ENCODE measurements around the gene ABCC4. TPM values are rescaled to one million over a fixed set of nuclear protein-coding genes. Genes with fewer than 3 reads are reported as not detected.

The ABCC4 gene
- total RNA-seq, 1 experiment from 2014 or later: 17.7 TPM

DNA sequence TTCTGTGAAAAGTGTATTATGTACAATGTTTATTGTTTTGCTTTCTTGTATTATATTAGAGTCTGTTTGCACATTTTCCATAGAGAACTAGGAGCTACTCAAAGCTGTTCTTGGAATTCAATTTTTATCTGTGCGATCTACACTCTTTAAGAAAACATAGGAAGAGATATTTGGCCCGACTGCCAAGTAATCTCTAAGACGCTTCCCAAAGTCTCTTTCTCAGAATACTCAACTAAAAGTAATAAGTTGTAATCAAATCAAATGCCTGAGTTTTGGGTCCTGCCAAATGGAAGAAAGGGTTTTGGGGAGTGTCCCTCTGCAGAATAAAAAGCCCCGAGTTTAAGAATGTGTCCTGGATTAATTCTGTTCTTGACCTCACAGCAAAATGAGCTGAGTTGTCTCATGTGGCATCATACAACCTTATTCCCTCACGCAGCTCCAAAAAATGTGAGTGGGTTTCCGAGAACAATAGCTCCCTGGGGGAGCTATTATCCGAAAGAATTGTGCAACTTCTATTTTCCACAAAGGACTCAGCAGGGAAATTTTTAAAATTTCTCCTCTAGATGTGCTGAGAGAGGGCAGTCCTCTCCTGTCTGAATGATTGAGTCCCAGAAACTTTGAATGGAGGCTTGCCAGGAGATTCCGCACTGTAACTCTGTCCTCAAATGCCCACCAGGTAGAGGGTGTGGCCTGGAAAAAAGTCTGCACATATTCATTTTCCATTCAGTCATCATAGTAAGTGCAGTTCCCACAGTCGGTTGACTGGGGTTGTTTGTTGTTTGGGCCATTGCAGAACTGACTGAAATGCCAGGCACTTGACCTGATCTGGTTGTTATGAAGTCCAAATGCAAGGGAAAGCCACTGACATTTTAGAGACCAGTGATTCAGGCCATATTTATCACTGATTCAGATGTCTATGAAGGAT, 309.0 kb downstream of the ABCC4 start:
- CTCF ChIA-PET: no interaction called here
- no TSS peak for BruUV-seq (replicated peaks)
- H3K9me3 ChIP-seq (ENCODE audit: low read length): no peaks in the 10 kb centered on the region
- no peaks in the 10 kb centered on the region for H3K9me2 ChIP-seq (replicated peaks; ENCODE audit: low read length)
- no peak overlapping the region for H3K4me3 ChIP-seq (ENCODE audit: low read length)
- no peaks in the 10 kb centered on the region for H3F3A ChIP-seq (ENCODE audit: low read length, unreplicated experiment)
- no peak overlapping the region for H2AFZ ChIP-seq (ENCODE audit: low read length)
- H3K27ac ChIP-seq (ENCODE audit: low read length): no peak overlapping the region
- no peaks in the 10 kb centered on the region for H3K36me3 ChIP-seq (ENCODE audit: low read depth, low read length)
- H3K4me2 ChIP-seq (ENCODE audit: low read length): no peak overlapping the region
- intact Hi-C loops (cut with micrococcal nuclease): no loop called here
- DNase-seq (no peak), ATAC-seq (no peak)
- no peak overlapping the region for H3K9ac ChIP-seq (ENCODE audit: low read length)
- no peaks in the 10 kb centered on the region for H3K27me3 ChIP-seq (ENCODE audit: low read length)
- TF ChIP-seq EZH2phosphoT487 (IDR thresholded peaks at IDR 0.05; ENCODE audit: borderline replicate concordance, low read length) (no peak), EZH2 (IDR thresholded peaks at IDR 0.05; ENCODE audit: low read length, unreplicated experiment) (no peak)
- TF ChIP-seq, protein P1, sequence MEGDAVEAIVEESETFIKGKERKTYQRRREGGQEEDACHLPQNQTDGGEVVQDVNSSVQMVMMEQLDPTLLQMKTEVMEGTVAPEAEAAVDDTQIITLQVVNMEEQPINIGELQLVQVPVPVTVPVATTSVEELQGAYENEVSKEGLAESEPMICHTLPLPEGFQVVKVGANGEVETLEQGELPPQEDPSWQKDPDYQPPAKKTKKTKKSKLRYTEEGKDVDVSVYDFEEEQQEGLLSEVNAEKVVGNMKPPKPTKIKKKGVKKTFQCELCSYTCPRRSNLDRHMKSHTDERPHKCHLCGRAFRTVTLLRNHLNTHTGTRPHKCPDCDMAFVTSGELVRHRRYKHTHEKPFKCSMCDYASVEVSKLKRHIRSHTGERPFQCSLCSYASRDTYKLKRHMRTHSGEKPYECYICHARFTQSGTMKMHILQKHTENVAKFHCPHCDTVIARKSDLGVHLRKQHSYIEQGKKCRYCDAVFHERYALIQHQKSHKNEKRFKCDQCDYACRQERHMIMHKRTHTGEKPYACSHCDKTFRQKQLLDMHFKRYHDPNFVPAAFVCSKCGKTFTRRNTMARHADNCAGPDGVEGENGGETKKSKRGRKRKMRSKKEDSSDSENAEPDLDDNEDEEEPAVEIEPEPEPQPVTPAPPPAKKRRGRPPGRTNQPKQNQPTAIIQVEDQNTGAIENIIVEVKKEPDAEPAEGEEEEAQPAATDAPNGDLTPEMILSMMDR (conservative IDR thresholded peaks at IDR 0.05; ENCODE audit: low read depth, low read length): no peak
- POLR2A ChIA-PET (ENCODE audit: unreplicated experiment): no interaction called here
- H3K4me1 ChIP-seq (ENCODE audit: insufficient read depth, low read length): peaks cover 3% of the 10 kb centered on the region
- no peaks in the 10 kb centered on the region for H4K20me1 ChIP-seq (ENCODE audit: low read length)
- H3K79me2 ChIP-seq (ENCODE audit: low read length): no peaks in the 10 kb centered on the region

GRCh38 chr13:94988654-94989053, 312.6 kb downstream of the ABCC4 start:
- intact Hi-C loops (cut with micrococcal nuclease): no loop called here
- Histone ChIP-seq H2AFZ (ENCODE audit: low read length) (no peak overlapping the region), H3K4me2 (ENCODE audit: low read length) (no peak overlapping the region), H3K27me3 (ENCODE audit: low read length) (no peaks in the 10 kb centered on the region), H4K20me1 (ENCODE audit: low read length) (no peaks in the 10 kb centered on the region), H3F3A (ENCODE audit: low read length, unreplicated experiment) (no peaks in the 10 kb centered on the region), H3K9ac (ENCODE audit: low read length) (no peak overlapping the region), H3K27ac (ENCODE audit: low read length) (peak overlapping the region; percentile 64), H3K9me2 (replicated peaks; ENCODE audit: low read length) (no peaks in the 10 kb centered on the region), H3K4me1 (ENCODE audit: insufficient read depth, low read length) (peaks cover 5% of the 10 kb centered on the region), H3K79me2 (ENCODE audit: low read length) (no peaks in the 10 kb centered on the region), H3K4me3 (ENCODE audit: low read length) (no peak overlapping the region), H3K36me3 (ENCODE audit: low read depth, low read length) (no peaks in the 10 kb centered on the region), H3K9me3 (ENCODE audit: low read length) (no peaks in the 10 kb centered on the region)
- TF ChIP-seq EZH2 (IDR thresholded peaks at IDR 0.05; ENCODE audit: low read length, unreplicated experiment): no peak
- TF ChIP-seq, protein P1 (conservative IDR thresholded peaks at IDR 0.05; ENCODE audit: low read depth, low read length): no peak
- no peak for TF ChIP-seq EZH2phosphoT487 (IDR thresholded peaks at IDR 0.05; ENCODE audit: borderline replicate concordance, low read length)
- BruUV-seq (replicated peaks): no TSS peak
- ChIA-PET CTCF (interaction anchor here (0.6 to 1.0 kb wide), 3 partner anchors 22 to 166 kb away, joined by 3 read pairs; no protein-coding TSS in a partner anchor), POLR2A (ENCODE audit: unreplicated experiment) (no interaction called here)
- peak; percentile 16; the same call in 1 of the 2 replicates for ATAC-seq
- DNase-seq: no peak

DNA sequence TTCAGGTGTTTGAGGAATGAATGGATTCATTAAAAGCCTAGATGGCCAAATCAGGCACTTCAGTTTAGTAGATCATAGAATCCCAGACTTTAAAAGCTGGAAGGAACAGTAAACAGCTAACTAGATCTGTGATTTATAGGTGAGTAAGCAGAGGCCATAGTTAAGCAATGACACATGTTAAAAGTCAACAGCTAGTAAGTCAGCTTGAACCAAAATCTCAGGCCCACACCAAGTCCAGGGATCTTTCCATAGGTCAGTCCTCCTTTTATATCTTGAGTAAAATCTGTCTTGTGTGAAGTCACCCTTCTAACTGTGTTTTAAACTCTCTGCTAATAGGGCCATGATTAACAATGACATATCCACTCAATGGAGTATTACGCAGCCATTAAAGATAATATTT, 313.4 kb downstream of the ABCC4 start:
- POLR2A ChIA-PET (ENCODE audit: unreplicated experiment): no interaction called here
- no TSS peak for BruUV-seq (replicated peaks)
- Histone ChIP-seq H3K79me2 (ENCODE audit: low read length) (no peaks in the 10 kb centered on the region), H4K20me1 (ENCODE audit: low read length) (no peaks in the 10 kb centered on the region), H3K9ac (ENCODE audit: low read length) (no peak overlapping the region), H3F3A (ENCODE audit: low read length, unreplicated experiment) (no peaks in the 10 kb centered on the region), H3K9me2 (replicated peaks; ENCODE audit: low read length) (no peaks in the 10 kb centered on the region), H3K4me1 (ENCODE audit: insufficient read depth, low read length) (peaks cover 5% of the 10 kb centered on the region), H3K27me3 (ENCODE audit: low read length) (no peaks in the 10 kb centered on the region), H3K36me3 (ENCODE audit: low read depth, low read length) (no peaks in the 10 kb centered on the region), H2AFZ (ENCODE audit: low read length) (no peak overlapping the region), H3K9me3 (ENCODE audit: low read length) (no peaks in the 10 kb centered on the region), H3K4me3 (ENCODE audit: low read length) (no peak overlapping the region), H3K27ac (ENCODE audit: low read length) (peak overlapping the region; percentile 64), H3K4me2 (ENCODE audit: low read length) (no peak overlapping the region)
- intact Hi-C loops (cut with micrococcal nuclease): no loop called here
- CTCF ChIA-PET: interaction anchor here (0.6 to 1.0 kb wide), 3 partner anchors 21 to 169 kb away, joined by 3 to 7 read pairs (median 3); no protein-coding TSS in a partner anchor
- ATAC-seq (peak; percentile 99), DNase-seq (peak; percentile 83)
- no peak for TF ChIP-seq EZH2phosphoT487 (IDR thresholded peaks at IDR 0.05; ENCODE audit: borderline replicate concordance, low read length)
- TF ChIP-seq EZH2 (IDR thresholded peaks at IDR 0.05; ENCODE audit: low read length, unreplicated experiment): no peak
- TF ChIP-seq, protein P1 (conservative IDR thresholded peaks at IDR 0.05; ENCODE audit: low read depth, low read length): no peak

Measured in PC-3 (cell line).